HG03378 (cell line): ENCODE data around the gene ACAP1.

Source experiments
- ATAC-seq: cut with Tn5 transposase; IDR thresholded peaks from one replicate; pipeline ENCODE4 v1.9.1; 2021; ENCODE audit warnings: mild to moderate bottlenecking, moderate library complexity; ENCODE audit not compliant: unreplicated experiment

ACAP1 gene

GRCh38 chr17:7309628-7310027 is 26.7 kb upstream of the ACAP1 start:
- no peak for ATAC-seq

DNA sequence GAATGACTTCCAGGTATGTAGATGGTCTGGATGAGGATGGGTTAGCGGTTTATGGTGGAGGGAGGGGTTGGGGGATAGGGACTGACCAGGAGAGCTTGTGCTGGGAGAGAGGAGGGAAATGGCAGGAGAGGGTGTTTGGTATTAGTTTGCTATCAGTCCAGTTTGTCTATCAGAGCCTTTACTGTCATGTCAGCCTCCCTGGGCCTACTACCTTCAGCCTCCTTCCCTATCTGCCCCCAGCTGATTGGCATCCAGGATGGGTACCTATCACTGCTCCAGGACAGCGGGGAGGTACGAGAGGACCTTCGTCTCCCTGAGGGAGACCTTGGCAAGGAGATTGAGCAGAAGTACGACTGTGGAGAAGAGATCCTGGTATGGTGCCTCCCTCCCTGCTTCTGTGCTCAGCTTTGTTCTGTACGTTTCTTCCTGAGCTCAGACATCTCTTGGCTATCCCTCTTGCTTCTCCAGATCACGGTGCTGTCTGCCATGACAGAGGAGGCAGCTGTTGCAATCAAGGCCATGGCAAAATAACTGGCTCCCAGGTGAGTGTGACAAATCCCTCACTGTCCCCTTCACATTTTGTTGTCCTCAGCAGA is 25.1 kb upstream of the ACAP1 start:
- ATAC-seq = no peak

DNA sequence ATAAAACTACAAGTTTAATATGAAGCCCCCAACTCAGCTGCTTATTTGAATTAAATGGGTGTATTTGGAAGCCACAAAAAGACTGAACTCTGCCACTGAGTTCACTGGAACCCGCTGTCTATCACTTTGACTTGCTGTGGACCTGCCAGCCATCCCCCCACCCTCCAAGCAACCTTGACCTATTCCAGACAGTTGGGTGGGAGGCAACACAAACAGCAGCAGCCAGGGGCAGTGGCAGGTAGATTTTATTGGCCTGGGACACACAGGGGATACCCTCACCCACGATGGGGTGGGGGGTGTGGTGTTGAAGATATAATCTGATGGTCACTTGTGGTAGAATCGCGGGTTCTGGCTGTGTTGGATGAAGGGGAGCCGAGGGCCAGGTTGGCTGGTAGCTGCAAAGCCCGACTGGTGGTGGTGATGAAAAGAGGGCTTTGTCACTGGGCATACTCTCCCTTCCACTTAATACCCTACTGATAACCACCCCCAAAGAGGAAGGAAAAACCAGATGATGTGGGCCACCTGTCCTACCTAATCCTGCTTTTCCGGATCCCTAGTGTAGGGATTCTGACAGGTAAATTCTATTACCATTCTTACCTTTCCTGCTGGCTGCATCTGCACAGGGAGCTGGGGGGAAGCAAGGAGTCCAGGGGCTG is 23.8 kb upstream of the ACAP1 start:
- ATAC-seq = no peak

- no peak for ATAC-seq
Observed at GRCh38 chr17:7313088-7313889, 23.0 kb upstream of the ACAP1 start.

GRCh38 chr17:7313890-7314718 is 22.2 kb upstream of the ACAP1 start:
- ATAC-seq = no peak

- ATAC-seq = peak; percentile 37
Observed at GRCh38 chr17:7314719-7315569, 21.4 kb upstream of the ACAP1 start, which contains the start of gene GPS2. Gene GPS2 (minus strand): TSS chr17:7315360. CDS start chr17:7315052, 308 bp downstream.

- no peak for ATAC-seq
Observed at GRCh38 chr17:7315570-7316235, 20.6 kb upstream of the ACAP1 start.

GRCh38 chr17:7317161-7317803 is 19.0 kb upstream of the ACAP1 start:
- no peak for ATAC-seq

GRCh38 chr17:7318121-7318860 is 18.0 kb upstream of the ACAP1 start:
- ATAC-seq = no peak

DNA sequence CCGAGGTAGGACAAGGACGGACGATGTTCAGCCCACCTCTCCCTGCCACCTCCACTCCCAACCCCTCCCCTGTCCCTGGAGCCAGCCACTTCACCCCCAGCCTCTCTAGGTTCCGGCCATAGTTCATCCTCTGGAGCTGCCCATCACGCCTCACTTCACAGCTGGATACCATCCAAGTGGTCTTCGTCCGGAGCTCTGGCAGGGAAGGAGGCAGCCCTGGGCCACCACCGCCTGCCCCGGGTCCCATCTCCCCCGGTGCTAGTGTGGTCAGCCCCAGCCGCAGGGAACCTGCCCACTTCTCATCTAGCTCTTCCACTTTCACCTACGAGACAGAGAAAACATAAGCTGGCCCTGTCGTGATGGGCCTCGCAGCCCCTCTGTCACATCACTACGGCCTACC is 14.9 kb upstream of the ACAP1 start:
- ATAC-seq = no peak

DNA sequence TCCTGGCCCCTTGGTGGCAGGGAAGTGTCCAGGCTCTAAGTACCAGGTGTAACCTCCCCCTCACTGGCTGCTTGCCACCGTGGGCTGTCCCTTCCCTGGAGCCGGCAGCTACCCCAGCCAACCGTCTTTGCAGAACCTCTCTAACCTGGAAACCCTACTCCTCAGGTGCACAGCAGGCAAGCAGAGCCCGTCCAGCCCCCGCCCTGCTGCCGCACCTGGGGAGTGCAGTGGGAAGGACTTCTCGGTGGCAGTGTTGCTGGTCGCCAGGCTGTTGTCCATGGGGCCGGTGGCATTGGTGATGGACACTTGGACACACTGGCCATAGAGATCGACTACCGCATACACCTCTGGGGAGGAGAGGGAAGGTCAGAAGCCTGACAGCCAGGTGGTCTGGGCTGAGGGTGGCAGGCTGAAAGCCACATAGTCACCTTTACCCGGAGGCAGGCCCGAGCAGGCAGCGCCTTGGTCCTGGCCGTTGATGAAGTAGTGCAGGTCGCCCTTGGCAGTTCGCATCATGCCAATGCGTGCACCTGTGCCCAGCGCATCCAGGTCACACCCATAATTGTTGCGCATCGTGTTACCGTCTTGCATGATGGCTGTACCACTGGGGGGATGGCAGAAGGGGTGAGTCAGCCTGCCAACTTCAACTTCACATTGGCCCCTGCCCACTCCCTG is 13.7 kb upstream of the ACAP1 start:
- no peak for ATAC-seq

GRCh38 chr17:7323731-7324437 is 12.4 kb upstream of the ACAP1 start:
- no peak for ATAC-seq

DNA sequence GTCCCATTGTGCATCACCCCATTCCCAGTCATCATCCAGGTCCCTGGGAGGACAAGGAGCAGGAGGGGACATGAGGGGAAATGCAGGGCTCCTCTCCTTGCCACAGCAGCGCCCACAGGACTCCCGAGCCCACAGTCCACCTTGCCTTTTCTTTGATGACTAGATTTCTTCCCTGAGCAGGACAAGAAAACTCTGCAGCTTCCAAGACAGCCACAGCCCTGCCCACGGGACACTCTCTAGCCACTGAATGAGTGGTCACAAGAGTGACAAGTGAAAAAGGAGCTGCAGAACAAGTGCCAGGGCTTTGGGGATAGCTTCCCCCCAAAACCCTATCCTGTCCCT is 11.9 kb upstream of the ACAP1 start:
- ATAC-seq = no peak

DNA sequence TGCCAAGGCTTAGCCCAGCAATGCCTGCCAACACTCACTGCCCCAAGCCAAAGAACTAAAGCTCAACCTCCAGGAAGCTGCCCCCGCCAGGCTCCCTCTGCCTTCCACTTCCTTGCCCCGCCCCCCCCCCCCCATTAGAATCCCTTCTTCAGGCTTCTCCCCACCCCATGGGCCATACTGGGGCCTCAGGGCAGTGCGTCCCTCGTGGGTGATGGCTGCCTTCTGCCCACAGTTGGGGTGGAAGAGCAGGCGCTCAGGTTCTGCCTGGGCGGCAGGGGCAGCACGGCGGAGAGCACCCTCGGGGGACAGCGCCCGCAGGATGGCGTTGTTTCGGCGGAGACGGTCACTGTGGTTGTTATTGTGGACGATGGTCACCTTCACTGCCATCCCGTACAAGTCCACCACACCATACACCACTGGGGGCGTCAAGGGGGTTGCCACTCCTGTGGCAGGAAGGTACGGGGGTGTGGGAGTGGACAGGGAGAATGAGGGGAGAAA is 11.2 kb upstream of the ACAP1 start:
- ATAC-seq = no peak

GRCh38 chr17:7326186-7326585 is 10.1 kb upstream of the ACAP1 start:
- ATAC-seq = no peak

GRCh38 chr17:7327056-7327455 is 9.3 kb upstream of the ACAP1 start:
- no peak for ATAC-seq

GRCh38 chr17:7327501-7327900 is 8.8 kb upstream of the ACAP1 start:
- ATAC-seq = no peak
